Subcutaneous abdominal adipose tissue (tissue), 5 donors: ENCODE results near the gene KCNH8.

Experiments
- H3K27ac ChIP-seq: one replicate; pipeline ENCODE4 v1.7.0; 2013; ENCODE audit warnings: low read depth, mild to moderate bottlenecking, inconsistent platforms, low read length, moderate library complexity
- H3K27me3 ChIP-seq, 5 donors: one replicate each; pipeline ENCODE4 v1.7.0; 2013; ENCODE audit warnings: low read length in 5 of 5, inconsistent platforms in 1 of 5; ENCODE audit not compliant: control insufficient read depth in 5 of 5, insufficient read depth in 4 of 5
- H3K36me3 ChIP-seq, 5 donors: one replicate each; pipeline ENCODE4 v1.7.0; 2013; ENCODE audit warnings: low read length in 5 of 5; ENCODE audit not compliant: control insufficient read depth in 5 of 5, insufficient read depth in 5 of 5
- H3K4me1 ChIP-seq, 5 donors: one replicate each; pipeline ENCODE4 v1.7.0; 2013; ENCODE audit warnings: low read length in 5 of 5, mild to moderate bottlenecking in 3 of 5, moderate library complexity in 1 of 5; ENCODE audit not compliant: control insufficient read depth in 5 of 5, insufficient read depth in 5 of 5
- H3K4me3 ChIP-seq, 5 donors: one replicate each; pipeline ENCODE4 v1.7.0; 2013; ENCODE audit warnings: low read length in 5 of 5, low read depth in 1 of 5
- H3K9ac ChIP-seq, 5 donors: one replicate each; pipeline ENCODE4 v1.7.0; 2013; ENCODE audit warnings: low read length in 5 of 5, mild to moderate bottlenecking in 4 of 5, moderate library complexity in 3 of 5
- H3K9me3 ChIP-seq, 5 donors: one replicate each; pipeline ENCODE4 v1.7.0; 2013; ENCODE audit warnings: low read length in 5 of 5; ENCODE audit not compliant: control insufficient read depth in 5 of 5
- donor health status: healthy.
- donor health status: healthy.
- donor health status: healthy.
- donor health status: healthy.
- donor health status: healthy.

The KCNH8 gene

DNA sequence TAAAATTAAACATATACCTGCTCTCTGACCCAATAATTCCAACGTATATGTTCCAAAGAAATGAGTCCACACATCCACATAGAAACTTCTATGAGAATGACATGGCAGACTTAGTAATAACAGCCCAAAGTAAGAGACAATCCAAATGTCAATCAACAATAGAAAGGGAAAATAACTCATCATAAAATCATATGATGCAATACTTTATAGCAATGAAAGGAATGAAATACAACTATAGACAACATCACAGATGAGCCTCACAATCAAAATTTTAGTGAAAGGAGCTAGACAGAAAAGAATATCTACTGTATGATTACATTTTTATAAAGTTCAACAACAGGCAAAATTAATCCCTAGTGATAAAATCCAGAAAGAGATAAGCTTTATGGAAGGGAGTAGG lies 23.6 kb upstream of the KCNH8 start:
- Histone ChIP-seq H3K27ac (no peak overlapping the region), H3K4me3 (no peak overlapping the region), H3K4me1 (no peaks in the 10 kb centered on the region), H3K9me3 (no peaks in the 10 kb centered on the region), H3K9ac (no peak overlapping the region), H3K27me3 (no peaks in the 10 kb centered on the region), H3K36me3 (no peaks in the 10 kb centered on the region)

DNA sequence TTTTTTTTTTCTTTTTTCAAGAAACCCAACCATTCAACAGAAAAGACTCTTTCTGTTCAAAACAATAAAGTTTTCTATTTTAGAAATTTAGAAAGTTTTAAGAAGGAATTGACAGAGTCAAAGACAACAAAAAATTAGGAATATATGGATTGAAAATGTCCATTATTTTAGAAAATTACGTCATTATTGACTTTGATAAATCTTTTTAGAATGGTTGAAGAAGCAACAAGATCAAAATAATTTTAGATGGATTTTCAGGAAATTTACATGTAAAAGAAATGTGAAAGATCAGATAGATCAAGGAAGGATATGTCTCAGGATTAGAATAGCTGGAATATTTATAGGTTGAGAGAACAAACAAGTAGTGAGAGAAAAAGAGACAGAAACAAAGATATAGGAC lies 8.4 kb upstream of the KCNH8 start:
- no peak overlapping the region for H3K4me3 ChIP-seq
- no peaks in the 10 kb centered on the region for H3K27me3 ChIP-seq
- H3K36me3 ChIP-seq = no peaks in the 10 kb centered on the region
- H3K9ac ChIP-seq = no peak overlapping the region
- peaks cover 0 to 5% (median 1%) of the 10 kb centered on the region in 5 donors for H3K9me3 ChIP-seq
- no peak overlapping the region for H3K27ac ChIP-seq
- no peaks in the 10 kb centered on the region for H3K4me1 ChIP-seq

DNA sequence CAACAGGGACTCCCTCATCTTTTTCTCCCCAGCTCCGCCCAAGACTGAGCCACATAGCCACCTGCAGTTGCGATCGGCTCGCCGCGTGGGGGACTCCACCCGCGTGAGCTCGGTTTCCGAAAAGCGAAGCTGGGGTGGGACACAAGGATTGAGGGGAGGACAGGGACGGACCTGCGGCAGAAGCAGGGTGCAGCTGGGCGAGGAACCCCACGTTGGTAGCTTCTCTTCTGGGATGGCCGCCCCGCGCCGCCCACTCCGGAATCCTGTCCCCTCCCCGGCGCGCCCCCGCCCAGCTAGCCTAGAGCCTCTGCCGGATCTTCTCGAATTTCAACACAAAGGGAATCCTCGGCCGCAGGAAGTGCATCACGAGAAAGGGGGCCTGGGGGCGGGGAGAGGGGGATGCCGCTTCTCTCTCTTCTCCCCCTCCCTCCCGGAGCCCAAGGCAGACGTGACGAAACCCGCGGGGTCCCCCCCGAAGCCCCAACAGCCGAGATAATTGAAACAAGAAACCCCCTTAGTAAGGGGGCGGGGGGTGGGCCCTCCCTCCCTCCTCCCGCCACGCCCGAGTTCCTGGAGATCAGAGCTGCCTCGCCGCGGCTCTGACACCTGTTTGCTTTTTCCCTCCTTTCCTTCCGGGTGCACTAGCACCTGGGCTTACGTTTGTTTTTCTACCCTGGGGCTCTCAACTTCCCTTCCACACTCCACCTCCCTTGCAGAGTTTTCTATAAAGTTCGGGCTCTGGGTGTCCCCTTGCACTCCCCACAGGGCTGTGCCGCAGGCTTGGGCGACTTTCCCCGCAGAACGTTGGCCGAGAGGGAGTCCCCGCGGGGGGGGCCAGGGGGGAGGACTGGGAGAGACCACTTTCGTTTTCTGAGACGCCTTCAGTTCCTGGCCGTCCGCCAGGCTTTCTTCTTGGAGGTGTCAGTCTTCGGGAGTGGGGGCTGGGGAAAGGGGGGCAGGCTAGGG lies 1.3 kb upstream of the KCNH8 start:
- H3K36me3 ChIP-seq = no peaks in the 10 kb centered on the region
- H3K27ac ChIP-seq = no peak overlapping the region
- H3K4me1 ChIP-seq = peaks cover 0 to 22% (median 19%) of the 10 kb centered on the region in 5 donors
- peaks cover 5 to 17% (median 12%) of the 10 kb centered on the region in 5 donors for H3K27me3 ChIP-seq
- H3K9ac ChIP-seq = peak overlapping the region in 1 of 5 donors; percentile 62
- peak overlapping the region; percentile 63 to 83 (median 68) for H3K4me3 ChIP-seq
- peaks cover 0 to 8% (median 4%) of the 10 kb centered on the region in 5 donors for H3K9me3 ChIP-seq

DNA sequence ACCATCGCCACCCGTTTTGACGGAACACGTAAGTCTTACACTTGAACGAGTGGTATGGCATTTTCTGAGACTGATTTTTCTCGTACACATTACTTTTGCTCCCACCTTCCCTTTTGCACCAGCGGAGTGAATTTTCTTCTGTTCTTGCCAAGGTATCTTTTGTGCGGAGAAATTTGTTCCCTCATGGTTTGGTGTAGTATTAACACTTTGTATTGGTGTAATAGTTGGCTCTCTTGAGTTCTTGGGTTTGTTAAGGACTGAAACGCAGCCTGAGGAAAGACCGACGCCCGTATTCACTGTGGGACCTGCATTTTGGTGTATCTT lies 420 bp downstream of the KCNH8 start:
- H3K27ac ChIP-seq = no peak overlapping the region
- H3K4me1 ChIP-seq = peaks cover 0 to 22% (median 19%) of the 10 kb centered on the region in 5 donors
- H3K27me3 ChIP-seq = peaks cover 5 to 17% (median 12%) of the 10 kb centered on the region in 5 donors
- H3K9ac ChIP-seq = no peak overlapping the region
- H3K9me3 ChIP-seq = peaks cover 0 to 8% (median 4%) of the 10 kb centered on the region in 5 donors
- H3K4me3 ChIP-seq = peak overlapping the region in 2 of 5 donors; percentile 1 to 42
- no peaks in the 10 kb centered on the region for H3K36me3 ChIP-seq

DNA sequence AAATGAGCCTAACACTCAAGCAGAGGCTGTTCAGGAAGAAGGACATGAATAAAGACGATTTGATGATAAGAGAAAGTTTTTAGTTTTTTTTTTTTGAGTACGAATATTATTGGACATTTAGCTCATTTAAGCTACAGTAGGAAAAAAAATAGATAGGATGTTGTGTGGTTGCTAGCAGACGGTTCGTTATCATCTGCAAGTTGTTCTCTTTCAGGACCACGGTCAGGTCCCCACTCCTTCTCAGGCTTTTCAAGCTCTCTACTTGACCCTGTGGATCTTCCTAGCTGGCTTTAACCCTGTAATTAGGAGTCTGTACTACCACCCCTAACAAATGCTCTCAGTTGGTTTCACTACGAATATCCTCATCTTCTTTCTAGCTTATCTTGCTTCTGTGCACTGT lies 1.1 kb downstream of the KCNH8 start:
- Histone ChIP-seq H3K9ac (no peak overlapping the region), H3K27me3 (peaks cover 5 to 17% (median 12%) of the 10 kb centered on the region in 5 donors), H3K36me3 (no peaks in the 10 kb centered on the region), H3K27ac (no peak overlapping the region), H3K4me1 (peaks cover 0 to 22% (median 19%) of the 10 kb centered on the region in 5 donors), H3K4me3 (no peak overlapping the region), H3K9me3 (peaks cover 0 to 7% (median 4%) of the 10 kb centered on the region in 5 donors)

DNA sequence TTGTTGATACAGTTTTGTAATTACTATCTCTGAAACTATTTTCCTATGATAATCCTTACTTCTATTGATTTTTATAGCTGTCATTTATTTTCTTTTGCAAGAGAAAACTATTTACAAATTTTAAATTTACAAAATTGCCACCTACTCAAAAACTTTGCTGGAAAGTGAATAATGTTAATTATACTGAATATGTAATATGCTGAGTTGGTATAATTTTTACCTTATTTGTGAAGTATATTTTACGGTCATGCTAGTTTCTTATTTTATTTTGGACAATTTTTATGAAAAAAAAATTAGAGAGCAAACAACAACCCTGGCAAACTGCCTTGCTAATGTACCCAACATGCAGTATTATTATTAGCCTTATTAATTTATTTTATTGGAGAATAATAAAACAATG lies 2.9 kb downstream of the KCNH8 start:
- Histone ChIP-seq H3K4me1 (peaks cover 0 to 27% (median 19%) of the 10 kb centered on the region in 5 donors), H3K9me3 (no peaks in the 10 kb centered on the region), H3K27ac (no peak overlapping the region), H3K9ac (no peak overlapping the region), H3K27me3 (peaks cover 5 to 17% (median 12%) of the 10 kb centered on the region in 5 donors), H3K36me3 (no peaks in the 10 kb centered on the region), H3K4me3 (no peak overlapping the region)

DNA sequence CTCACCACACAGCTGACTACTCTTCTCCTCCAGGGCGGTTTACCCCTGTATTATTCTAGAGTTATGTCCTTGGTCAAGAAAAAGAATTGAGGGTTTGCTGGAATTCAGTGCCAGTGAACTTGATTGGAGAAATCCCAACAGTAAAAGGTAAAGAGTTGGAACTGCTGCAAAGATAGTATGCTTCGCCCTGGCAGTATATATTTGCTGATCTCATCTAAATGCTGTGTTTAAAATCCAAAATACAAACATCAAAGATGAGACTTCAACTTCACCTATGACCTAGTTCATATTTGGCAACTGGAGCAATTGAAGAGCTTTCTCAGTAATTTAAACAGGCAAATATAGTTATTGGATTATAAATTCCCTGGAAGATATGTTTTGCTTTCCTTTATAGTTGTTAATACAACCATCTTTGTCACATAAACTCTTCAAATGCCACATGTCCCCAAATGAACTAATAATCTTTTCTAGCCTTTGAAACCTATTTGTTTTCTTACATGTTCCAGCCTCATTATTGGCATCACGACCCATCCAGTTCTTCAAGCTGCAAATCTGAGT lies 6.5 kb downstream of the KCNH8 start:
- peaks cover 0 to 8% (median 0%) of the 10 kb centered on the region in 5 donors for H3K4me1 ChIP-seq
- H3K9me3 ChIP-seq = no peaks in the 10 kb centered on the region
- peaks cover 0 to 5% (median 0%) of the 10 kb centered on the region in 5 donors for H3K27me3 ChIP-seq
- no peak overlapping the region for H3K9ac ChIP-seq
- H3K27ac ChIP-seq = no peak overlapping the region
- no peak overlapping the region for H3K4me3 ChIP-seq
- H3K36me3 ChIP-seq = no peaks in the 10 kb centered on the region

DNA sequence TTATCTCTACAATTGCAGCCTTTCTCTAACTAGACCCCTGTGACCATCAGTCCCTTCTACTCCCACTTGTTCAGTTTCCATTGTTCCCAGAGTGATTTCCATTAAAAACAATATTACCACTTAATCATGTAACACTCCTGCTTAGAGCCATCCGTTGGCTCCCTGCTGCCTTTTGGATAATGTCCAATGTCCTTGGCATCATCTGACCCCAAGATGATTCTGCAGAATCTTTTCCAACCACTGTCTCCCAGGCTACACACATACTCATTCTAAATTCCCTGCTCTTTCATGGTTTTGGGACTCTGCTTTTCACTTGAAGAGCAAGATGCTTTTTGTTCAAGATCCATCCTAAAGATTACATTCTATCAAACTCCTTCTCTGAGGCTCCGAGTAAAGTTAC lies 7.1 kb downstream of the KCNH8 start:
- no peaks in the 10 kb centered on the region for H3K9me3 ChIP-seq
- no peak overlapping the region for H3K4me3 ChIP-seq

DNA sequence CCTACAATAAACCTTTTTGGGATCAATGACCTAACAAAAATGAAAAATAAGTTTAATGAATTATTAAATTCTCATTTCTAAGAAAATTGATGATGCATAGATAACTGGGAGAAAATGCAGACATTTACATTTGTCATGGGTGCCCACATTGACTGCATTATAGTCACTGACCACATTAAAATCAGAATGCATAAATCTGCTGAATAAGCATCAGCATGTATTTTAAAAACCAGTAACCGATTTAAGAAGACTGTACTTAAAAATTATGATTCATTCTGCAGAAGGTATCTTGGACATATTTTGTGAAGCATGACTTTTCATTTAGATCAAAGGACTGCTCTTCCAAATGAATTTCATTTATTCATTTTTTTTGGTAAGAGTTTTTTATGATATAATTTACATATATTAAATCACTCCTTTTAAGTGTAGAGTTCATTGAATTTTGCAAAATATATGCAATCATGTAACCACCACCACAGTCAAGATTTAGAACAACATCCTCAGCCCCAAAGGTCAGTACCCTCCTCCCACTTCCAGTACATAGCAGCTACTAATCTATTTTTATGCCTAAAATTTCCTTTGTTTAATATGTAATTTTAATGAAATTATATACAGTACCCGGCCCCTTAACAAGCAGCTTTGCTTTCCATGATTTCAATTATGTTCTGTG lies 11.8 kb downstream of the KCNH8 start:
- Histone ChIP-seq H3K36me3 (no peaks in the 10 kb centered on the region), H3K4me1 (peaks cover 0 to 3% (median 0%) of the 10 kb centered on the region in 5 donors), H3K27ac (no peak overlapping the region), H3K9me3 (no peaks in the 10 kb centered on the region), H3K4me3 (no peak overlapping the region), H3K9ac (no peak overlapping the region), H3K27me3 (no peaks in the 10 kb centered on the region)

More for the DNA sequence above, 7.1 kb downstream of the KCNH8 start:
- H3K9ac ChIP-seq = no peak overlapping the region
- H3K27me3 ChIP-seq = peaks cover 0 to 3% (median 0%) of the 10 kb centered on the region in 5 donors
- H3K4me1 ChIP-seq = peaks cover 0 to 8% (median 0%) of the 10 kb centered on the region in 5 donors
- no peak overlapping the region for H3K27ac ChIP-seq
- no peaks in the 10 kb centered on the region for H3K36me3 ChIP-seq

DNA sequence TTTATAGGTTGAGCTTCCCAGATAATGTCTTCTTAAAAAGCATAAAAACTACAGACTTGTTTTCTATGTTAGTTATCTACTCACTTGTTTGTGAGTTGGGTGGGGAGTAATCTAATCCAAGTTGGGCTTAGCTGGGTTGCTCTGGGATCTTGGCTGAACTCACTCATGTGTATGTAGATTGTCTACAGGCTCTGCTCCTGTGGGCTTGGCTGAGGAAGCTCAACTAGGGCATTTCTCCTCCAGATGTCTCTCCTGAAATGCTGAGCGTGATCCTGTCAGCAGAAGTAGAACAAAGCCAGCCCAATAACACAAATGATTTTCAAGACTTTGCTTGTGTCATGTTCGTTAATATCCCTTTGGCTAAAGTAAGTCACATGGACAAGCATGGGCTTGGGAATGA lies 17.3 kb downstream of the KCNH8 start:
- H3K4me1 ChIP-seq = no peaks in the 10 kb centered on the region
- H3K4me3 ChIP-seq = no peak overlapping the region
- no peak overlapping the region for H3K27ac ChIP-seq
- no peaks in the 10 kb centered on the region for H3K9me3 ChIP-seq
- no peaks in the 10 kb centered on the region for H3K36me3 ChIP-seq
- H3K9ac ChIP-seq = no peak overlapping the region
- no peaks in the 10 kb centered on the region for H3K27me3 ChIP-seq
